Uterus (tissue), 4 donors: Measurements from ENCODE around the gene EMID1. TPM values are rescaled to one million over a fixed set of nuclear protein-coding genes. Genes with fewer than 3 reads are reported as not detected.

Experiments used
- DNase-seq, 2 donors: peaks; one replicate each; pipeline ENCODE4 v3.0.0-alpha.2; 2019 to 2020
- H3K27ac ChIP-seq, 2 donors: fragments of 200-600 bp; sonication (generic); 1 replicate in 1 of 2; 2 replicates in 1 of 2; pipeline ENCODE4 v1.5.1; 2016 to 2018
- H3K27me3 ChIP-seq, 2 donors: fragments of 200-600 bp; sonication (generic); one replicate each; pipeline ENCODE4 v1.5.1; 2018 to 2019; ENCODE audit warnings: control low read depth in 1 of 2
- H3K36me3 ChIP-seq, 2 donors: fragments of 200-600 bp; sonication (generic); one replicate each; pipeline ENCODE4 v1.5.1; 2019; ENCODE audit warnings: control low read depth in 1 of 2
- H3K4me1 ChIP-seq, 2 donors: fragments of 200-600 bp; sonication (generic); one replicate each; pipeline ENCODE4 v1.5.1; 2018 to 2019; ENCODE audit warnings: control low read depth in 1 of 2
- H3K4me3 ChIP-seq, 2 donors: fragments of 200-600 bp; sonication (generic); 1 replicate in 1 of 2; 2 replicates in 1 of 2; pipeline ENCODE4 v1.5.1; 2018 to 2019; ENCODE audit warnings: mild to moderate bottlenecking in 1 of 2
- H3K9me3 ChIP-seq, 2 donors: fragments of 200-600 bp; sonication (generic); one replicate each; pipeline ENCODE4 v1.5.1; 2019; ENCODE audit warnings: control low read depth in 1 of 2
- CTCF ChIP-seq, 4 experiments: fragments of 200-600 bp in 2 of 4; fragments of 450-650 bp in 2 of 4; sonication (generic) in 2 of 4; IDR thresholded peaks; one replicate each; pipeline ENCODE4 v1.5.1; 2016 to 2019; ENCODE audit warnings: antibody characterized with exemption in 4 of 4, mild to moderate bottlenecking in 2 of 4, moderate library complexity in 1 of 4
- POLR2A ChIP-seq, 2 donors: fragments of 450-650 bp; IDR thresholded peaks; one replicate each; pipeline ENCODE4 v1.6.1; 2016; ENCODE audit warnings: antibody characterized with exemption in 2 of 2, mild to moderate bottlenecking in 1 of 2, moderate library complexity in 1 of 2
- intact Hi-C: fragments of 100-400 bp; cut with DNase I; formaldehyde crosslinking; loops from one replicate; pipeline ENCODE4 v1.15.1; 2023; ENCODE audit warnings: low total_unique reads
- total RNA-seq, 4 donors: library from RNA; depleted of rRNA in 3 of 4; stranded (reverse); fragments of >200 nt in 3 of 4; gene quantifications; one replicate each; pipeline versions ENCODE4 v1.1.0 to v1.2.4, GENCODE V29; 2014 to 2023
- donor health status: DM: yes; HTN: yes; CAD: no.

The EMID1 gene
- total RNA-seq, 4 donors from 2014 or later, result under 0.01 to 30.0 (median 10.2) TPM

GRCh38 chr22:29211066-29211465 lies 5.4 kb downstream of the EMID1 start:
- H3K9me3 ChIP-seq, result no peaks in the 10 kb centered on the region
- peaks cover 0 to 5% of the 10 kb centered on the region in 2 donors for H3K4me1 ChIP-seq
- intact Hi-C loops, result no loop called here
- DNase-seq, result no peak
- H3K27ac ChIP-seq, result no peak overlapping the region
- no peak overlapping the region for H3K4me3 ChIP-seq
- TF ChIP-seq POLR2A (IDR thresholded peaks at IDR 0.05) (no peak), CTCF (IDR thresholded peaks at IDR 0.05) (no peak)
- no peaks in the 10 kb centered on the region for H3K36me3 ChIP-seq
- no peaks in the 10 kb centered on the region for H3K27me3 ChIP-seq

GRCh38 chr22:29211466-29211865 lies 5.8 kb downstream of the EMID1 start:
- Histone ChIP-seq H3K4me1 (peaks cover 0 to 2% of the 10 kb centered on the region in 2 donors), H3K27ac (no peak overlapping the region), H3K4me3 (no peak overlapping the region), H3K9me3 (no peaks in the 10 kb centered on the region), H3K27me3 (no peaks in the 10 kb centered on the region), H3K36me3 (no peaks in the 10 kb centered on the region)
- no peak for DNase-seq
- intact Hi-C loops, result no loop called here
- TF ChIP-seq CTCF (IDR thresholded peaks at IDR 0.05), result no peak
- no peak for TF ChIP-seq POLR2A (IDR thresholded peaks at IDR 0.05)

GRCh38 chr22:29212743-29213142 lies 7.0 kb downstream of the EMID1 start:
- intact Hi-C loops, result no loop called here
- TF ChIP-seq POLR2A (IDR thresholded peaks at IDR 0.05), result no peak
- TF ChIP-seq CTCF (IDR thresholded peaks at IDR 0.05), result no peak
- Histone ChIP-seq H3K4me1 (no peaks in the 10 kb centered on the region), H3K4me3 (no peak overlapping the region), H3K36me3 (no peaks in the 10 kb centered on the region), H3K9me3 (no peaks in the 10 kb centered on the region), H3K27ac (no peak overlapping the region), H3K27me3 (no peaks in the 10 kb centered on the region)
- DNase-seq, result no peak

- TF ChIP-seq CTCF (IDR thresholded peaks at IDR 0.05), result no peak
- Histone ChIP-seq H3K4me1 (no peaks in the 10 kb centered on the region), H3K27ac (no peak overlapping the region), H3K9me3 (no peaks in the 10 kb centered on the region), H3K4me3 (no peak overlapping the region), H3K36me3 (no peaks in the 10 kb centered on the region), H3K27me3 (no peaks in the 10 kb centered on the region)
- no peak for DNase-seq
- intact Hi-C loops, result no loop called here
Measured at GRCh38 chr22:29213493-29213892, 7.8 kb downstream of the EMID1 start.

GRCh38 chr22:29214232-29214631 lies 8.5 kb downstream of the EMID1 start:
- no peak for DNase-seq
- H3K36me3 ChIP-seq, result no peaks in the 10 kb centered on the region
- H3K27ac ChIP-seq, result no peak overlapping the region
- H3K4me1 ChIP-seq, result no peaks in the 10 kb centered on the region
- no peaks in the 10 kb centered on the region for H3K9me3 ChIP-seq
- no peaks in the 10 kb centered on the region for H3K27me3 ChIP-seq
- intact Hi-C loops, result no loop called here
- TF ChIP-seq POLR2A (IDR thresholded peaks at IDR 0.05) (no peak), CTCF (IDR thresholded peaks at IDR 0.05) (no peak)
- no peak overlapping the region for H3K4me3 ChIP-seq
